ENCODE results near the gene RNF25. TPM values are rescaled to one million over a fixed set of nuclear protein-coding genes. Genes with fewer than 3 reads are reported as not detected.
A peak's percentile ranks its signal among the peaks of the same experiment; 100 is the strongest.
"Not testable (repeated sequence)": the region's sequence is repeated elsewhere in the genome, so short reads cannot be mapped to it uniquely, and the experiment has no call there.

Gene RNF25, protein sequence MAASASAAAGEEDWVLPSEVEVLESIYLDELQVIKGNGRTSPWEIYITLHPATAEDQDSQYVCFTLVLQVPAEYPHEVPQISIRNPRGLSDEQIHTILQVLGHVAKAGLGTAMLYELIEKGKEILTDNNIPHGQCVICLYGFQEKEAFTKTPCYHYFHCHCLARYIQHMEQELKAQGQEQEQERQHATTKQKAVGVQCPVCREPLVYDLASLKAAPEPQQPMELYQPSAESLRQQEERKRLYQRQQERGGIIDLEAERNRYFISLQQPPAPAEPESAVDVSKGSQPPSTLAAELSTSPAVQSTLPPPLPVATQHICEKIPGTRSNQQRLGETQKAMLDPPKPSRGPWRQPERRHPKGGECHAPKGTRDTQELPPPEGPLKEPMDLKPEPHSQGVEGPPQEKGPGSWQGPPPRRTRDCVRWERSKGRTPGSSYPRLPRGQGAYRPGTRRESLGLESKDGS
- 24.2 TPM for polyA plus RNA-seq (ENCODE audit: insufficient read length)

DNA sequence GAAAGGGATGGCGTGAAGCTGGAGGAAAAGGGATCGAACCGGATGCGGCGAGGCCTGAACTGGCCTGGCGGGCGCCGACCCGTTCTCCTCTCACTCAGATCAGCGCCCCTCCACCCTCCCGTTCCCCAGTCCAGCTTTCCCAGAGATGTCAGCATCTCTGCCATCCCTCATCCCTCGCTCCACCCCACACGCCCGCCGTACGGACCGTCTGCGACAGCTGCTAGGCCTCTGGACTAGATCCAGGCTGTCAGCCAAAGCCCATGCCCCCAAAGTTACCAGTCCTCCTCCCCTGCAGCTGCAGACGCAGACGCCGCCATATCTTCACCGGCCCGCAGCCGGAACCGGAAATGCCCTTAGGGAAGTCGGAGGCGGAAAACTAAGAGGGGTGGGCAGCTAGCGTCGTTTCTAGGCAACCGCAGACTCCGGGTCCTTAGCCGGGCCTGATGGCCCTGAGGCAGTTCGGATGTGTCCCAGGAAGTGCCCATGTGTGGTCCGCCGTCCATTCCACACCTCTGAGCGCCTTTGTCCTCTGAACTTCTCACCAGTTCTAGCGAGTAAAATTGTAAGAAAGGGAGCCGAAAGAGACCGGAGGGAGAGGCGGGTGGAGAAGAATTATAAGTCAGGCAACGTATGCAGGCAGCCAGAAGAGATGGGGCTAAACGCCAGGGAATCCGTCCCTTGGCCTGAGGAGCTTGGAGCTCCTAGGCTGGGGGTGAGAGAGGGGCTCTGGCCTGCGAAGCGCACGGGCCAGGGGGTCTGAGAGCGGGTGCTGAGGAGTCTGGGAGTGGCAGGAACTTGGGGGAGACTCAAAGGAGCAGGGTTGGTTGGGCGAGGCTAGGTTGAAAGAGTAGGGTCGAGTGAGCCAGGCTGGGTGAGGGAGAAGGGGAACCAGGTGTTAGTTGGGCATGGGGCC, at the start of gene RNF25, which contains the start of gene STK36:
Gene RNF25, minus strand, starts transcription at position 349 of the 913 bp plus-strand sequence. Its CDS starts 32 bp downstream, at position 317.
Gene STK36, plus strand, starts transcription at position 433 of the 913 bp plus-strand sequence. CDS start 744 bp downstream, outside the sequence.
- peak; percentile 63 for DNase-seq (ENCODE audit: low read depth)

DNA sequence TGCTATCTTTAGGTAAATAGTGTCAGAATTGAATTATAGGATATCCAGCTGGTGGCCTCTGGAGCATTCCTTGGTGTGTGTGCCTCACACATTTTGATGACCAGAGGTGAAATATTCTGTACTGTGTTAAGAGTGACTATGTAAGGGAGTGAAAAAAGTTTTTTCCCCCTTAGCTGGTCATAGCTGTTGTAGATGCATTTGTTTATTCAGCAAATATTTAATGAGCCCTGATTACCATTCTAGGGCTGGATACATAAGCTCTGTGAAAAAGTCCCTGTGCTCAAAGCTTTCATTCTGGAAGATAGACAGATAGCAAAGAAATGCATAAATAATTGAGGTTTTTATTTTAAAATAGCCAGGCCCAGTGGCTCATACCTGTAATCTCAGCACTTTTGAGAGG, 49.7 kb upstream of the RNF25 start:
- DNase-seq (ENCODE audit: low read depth), result no peak

DNA sequence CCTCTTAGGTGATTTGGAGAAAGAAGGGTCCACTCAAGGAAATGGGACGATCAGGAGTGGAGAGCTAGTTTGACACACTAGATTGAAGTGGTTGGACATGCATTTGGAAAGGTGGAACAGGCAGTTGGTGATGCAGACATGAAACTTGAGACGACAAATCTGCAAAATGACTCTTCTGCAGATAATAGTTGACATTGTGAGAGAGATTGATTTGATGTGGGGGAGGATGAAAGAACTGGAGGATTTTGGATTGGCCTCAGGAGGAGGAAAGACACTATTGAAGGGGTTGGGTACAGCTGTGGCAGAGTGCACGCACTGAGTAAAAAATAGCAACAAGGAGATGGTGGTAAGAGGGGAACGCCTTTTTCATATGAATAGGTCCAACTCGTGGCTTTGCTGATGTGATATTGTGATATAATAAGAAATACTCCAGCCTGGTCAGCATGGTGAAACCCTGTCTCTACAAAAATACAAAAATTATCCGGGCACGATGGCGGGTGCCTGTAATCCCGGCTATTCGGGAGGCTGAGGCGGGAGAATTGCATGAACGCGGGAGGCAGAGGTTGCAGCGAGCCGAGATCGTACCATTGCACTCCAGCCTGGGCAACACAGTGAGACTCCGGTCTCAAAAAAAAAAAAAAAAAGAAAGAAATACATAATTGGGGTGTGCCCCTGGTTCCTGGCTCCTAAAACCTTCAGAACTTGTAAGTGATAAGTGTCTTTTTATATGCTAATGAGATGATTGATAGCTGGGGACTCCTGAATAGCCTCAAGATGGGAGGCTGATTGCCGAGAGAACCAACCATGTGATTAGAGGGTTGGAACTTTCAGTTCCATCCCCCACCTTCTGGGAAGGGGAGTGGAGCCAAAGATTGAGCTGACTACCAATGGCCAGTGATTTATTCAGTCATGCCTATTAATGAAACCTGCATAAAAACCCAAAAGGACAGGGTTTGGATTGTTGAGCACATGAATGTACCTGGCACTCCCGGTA, 48.5 kb upstream of the RNF25 start:
- no peak for DNase-seq (ENCODE audit: low read depth)

DNA sequence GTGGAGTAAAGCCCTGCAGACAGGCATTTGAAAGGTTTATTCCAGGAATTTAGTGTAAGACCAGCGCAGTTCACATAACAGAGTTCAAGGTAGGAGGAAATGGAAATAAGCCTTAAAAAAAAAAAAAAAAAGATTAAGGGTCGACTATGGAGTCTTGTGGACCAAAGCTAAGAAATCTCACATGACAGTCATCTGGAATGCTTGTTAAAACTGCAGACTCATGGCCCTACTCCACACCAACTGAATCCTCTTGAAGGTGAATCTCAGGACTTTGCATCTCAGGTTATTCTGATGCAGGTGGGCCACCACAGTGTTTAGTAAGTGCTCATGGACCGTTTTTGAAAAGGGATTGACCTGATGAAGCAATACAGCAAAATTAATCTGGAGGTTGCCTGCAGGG, 47.7 kb upstream of the RNF25 start:
- DNase-seq (ENCODE audit: low read depth), result no peak

DNA sequence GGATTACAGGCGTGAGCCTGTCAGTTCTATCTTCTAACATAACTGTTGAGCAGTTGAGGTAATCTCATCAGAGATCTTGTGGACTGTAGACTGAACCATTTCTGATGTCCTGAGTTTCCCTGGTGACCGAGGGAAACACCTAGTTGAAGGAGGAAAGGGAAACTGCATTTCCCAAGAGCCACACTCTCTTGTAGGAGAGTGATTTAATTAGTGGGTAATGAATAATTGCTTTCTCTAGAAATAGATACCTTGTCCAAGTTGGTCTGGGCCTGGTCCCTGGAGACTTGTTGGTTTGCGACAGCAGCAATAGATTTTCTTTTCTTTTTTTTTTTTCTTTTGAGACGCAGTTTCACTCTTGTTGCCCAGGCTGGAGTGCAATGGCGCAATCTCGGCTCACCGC, 46.3 kb upstream of the RNF25 start:
- DNase-seq (ENCODE audit: low read depth), result no peak

DNA sequence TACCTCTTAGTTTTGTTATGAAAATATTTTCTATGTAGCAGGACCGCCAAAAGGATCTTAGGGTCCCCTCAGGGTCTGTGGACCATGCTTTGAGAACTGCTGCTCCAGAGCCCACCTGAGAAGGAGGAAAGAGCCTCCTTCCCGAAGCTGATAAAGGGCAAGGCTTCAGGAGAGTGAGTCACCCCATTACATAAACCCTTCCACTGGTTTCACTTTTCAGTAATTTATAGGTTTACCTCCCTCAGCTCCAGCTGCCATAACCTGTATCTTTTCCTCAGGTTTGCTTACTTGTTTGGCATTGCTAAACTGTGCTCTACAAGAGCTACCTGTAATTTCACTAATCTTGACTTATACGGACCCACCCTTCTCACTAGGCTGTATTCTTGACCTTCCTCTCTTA, 45.5 kb upstream of the RNF25 start:
- DNase-seq (ENCODE audit: low read depth), result no peak

DNA sequence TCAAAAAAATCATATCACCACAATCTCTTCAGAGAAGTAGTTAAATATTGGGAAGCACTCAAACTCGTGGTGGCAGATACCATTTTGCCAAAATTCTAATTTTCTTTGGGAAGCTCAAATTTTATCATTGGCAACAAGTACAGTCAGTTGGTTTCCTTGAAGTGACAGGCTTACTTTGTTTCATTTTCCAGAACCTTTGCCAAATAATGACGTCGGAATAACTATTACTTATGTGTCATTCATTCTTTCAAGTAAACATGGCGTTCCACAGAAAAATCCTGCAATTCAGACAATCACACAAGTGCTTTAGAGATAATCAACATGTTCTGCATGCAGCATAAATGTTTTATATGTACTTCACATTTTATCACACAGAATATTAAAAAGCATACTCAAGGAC, 44.3 kb upstream of the RNF25 start:
- DNase-seq (ENCODE audit: low read depth), result no peak

DNA sequence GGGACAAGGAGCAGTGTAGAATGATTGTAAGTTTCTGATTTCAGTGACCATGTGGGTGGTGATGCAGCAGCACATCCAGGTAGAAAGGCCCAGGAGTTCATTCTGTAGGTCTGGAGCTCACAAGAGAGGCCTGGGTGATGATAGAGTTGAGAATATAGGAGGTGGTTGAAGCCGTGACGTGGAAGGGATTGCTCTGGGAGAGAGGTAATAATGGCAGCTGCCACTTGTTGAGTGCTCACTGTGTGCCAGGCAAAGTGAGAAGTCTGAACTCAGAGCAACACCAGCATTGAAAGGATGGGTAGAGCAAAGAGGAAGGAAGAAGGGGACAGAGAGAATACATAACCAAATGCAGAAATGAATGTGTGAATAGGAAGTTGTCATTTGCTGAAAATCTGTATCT, 42.1 kb upstream of the RNF25 start:
- DNase-seq (ENCODE audit: low read depth), result no peak

DNA sequence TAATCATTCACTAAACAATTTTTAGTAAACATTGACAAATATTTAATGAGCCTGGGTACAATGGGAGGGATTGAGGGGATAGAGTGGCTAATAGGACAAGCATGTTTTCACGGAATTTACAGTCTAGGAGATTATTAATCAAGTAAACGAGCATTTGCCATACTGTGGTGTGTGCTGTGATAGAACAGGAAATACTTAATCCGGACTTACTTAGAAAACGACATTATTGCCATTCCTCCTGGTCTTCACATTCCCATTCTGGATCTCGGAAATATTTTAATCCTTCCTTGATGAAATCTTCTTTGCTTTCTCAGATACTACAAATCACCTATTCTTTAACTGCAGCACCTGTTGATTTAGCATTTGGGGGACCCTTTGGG, 39.7 kb upstream of the RNF25 start:
- DNase-seq (ENCODE audit: low read depth), result no peak

DNA sequence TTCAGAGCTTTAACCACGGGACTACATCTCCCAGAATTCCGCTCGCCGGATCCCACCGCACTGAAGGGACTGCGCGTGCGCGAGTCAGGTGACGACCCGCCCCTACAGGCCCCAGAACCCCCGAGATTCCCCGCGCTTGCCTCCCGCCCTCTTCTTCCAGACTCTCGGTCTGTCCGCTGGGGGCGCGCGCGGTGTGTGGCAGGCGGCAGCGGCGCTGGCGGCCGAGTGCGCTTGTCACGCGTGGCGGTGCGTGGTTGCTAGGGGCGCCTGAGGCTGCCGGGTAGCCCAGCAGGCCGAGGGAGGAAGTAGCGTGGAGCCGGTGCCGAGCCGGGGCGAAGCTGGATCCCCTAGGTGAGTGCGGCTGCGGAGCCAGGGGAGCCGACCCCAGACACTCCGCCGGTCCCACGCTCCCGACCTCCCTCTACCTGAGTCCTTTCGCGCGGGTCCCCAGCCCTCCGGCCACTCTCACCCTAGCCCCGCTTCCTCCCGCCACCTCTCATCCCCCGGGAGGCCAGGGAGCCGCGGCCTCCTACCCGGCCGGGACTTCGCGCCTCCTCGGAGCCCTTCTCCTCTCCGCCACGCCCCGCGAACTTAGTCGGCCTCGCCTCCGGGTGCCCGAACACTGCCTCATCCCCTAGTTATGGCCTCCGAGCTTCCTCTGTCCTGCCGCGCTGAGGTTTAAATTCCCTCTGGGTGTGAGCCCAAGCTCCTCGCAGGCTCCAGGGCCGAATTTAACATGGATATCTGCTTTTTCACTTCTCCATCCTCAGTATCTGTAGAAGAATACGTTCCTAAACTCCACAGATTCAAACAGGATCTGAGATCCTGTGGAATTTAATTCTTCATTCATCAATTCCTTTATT, 39.1 kb upstream of the RNF25 start, which contains the start of gene TTLL4:
Gene TTLL4, plus strand, starts transcription at position 149 of the 863 bp plus-strand sequence. CDS start 26,842 bp downstream, outside the sequence.
- peak; percentile 85 for DNase-seq (ENCODE audit: low read depth)

DNA sequence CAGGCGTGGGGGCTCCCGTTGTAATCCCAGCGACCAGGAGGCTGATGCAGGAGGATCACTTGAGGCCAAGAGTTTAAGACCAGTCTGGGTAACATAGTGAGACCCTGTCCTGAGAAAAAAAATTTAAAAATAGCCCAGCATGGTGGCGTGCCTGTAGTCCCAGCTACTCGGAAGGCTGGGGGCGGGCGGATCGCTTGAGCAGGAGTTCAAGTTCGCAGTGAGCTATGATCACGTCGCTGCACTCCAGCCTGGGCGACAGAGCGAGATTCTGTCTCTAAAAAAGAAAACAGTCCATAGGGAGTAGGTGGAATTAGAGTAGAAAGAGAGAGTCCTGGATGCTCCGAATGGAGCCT, 38.5 kb upstream of the RNF25 start:
- DNase-seq (ENCODE audit: low read depth), result no peak

DNA sequence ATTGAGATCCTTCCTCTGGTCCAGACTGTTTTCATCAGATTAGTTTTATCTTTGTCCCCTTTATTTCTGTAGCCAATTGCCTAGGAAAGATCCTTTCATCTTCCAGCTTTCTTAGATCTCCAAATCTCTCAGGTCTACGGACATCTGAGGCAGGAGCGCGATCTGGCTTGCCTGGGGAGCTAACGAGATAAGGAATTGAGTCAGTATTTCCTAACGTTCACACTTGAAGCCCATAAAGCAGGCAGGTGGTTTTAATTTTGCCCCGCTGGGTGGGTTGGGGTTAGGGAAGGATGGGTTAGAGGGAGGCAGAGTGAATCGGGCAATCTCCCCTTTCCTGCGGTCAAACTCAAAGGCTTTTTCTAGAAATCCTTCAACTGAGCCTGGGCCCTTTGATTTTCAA, 38.1 kb upstream of the RNF25 start:
- no peak for DNase-seq (ENCODE audit: low read depth)

DNA sequence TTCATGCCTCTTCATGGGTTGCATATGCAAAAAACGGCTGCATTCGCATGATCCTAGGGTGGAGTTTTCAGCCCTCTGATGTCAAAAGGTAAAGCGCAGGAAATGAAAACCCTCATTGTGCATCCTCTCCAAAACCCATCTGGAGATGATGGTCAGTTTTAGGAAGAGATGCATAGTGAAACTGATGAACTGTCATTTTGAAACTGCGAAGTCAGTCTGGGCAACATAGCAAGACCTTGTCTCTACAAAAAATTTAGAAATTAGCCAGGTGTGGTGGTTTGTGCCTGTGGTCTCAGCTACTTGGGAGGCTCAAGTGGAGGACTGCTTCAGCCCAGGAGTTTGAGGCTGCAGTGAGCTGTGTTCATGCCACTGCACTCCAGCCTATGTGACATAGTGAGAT, 36.3 kb upstream of the RNF25 start:
- DNase-seq (ENCODE audit: low read depth), result no peak

DNA sequence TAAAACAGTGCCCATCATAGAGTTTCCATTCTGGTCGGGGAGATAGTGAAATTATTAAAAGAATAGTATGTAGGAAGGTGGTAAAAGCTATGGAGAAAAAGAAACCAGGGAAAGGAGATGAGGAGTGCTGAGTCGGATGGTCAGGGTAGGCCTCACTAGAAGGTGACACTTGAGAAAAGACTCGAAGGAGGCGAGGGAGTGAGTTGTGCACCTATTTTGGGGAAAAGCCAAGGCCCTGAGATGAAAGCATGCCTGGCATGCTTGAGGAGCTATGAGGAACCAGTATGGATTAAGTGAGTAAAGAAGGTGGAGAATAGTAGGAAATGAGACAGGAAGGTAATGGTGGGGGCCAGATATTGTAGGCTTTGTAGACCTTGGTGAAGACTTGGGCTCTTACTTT, 31.5 kb upstream of the RNF25 start:
- no peak for DNase-seq (ENCODE audit: low read depth)

DNA sequence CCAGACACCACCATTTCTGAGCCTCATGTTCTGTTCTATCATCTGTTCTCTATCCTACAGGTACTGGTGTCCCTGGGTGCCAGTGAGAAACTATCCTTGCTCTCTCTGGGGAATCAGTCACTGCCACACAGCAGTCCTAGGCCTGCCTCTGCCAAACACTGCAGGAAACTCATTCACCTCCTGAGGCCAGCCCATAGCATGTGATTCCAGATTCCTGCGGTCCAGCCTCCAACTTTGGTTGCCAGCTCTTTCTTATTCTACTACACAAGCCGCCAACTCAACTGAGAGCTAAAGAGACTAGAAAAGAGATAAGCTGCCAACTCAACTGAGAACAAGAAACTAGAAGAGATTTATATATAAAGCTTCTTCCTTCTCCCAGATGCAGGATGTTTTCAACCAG, 30.0 kb upstream of the RNF25 start:
- DNase-seq (ENCODE audit: low read depth), result no peak

DNA sequence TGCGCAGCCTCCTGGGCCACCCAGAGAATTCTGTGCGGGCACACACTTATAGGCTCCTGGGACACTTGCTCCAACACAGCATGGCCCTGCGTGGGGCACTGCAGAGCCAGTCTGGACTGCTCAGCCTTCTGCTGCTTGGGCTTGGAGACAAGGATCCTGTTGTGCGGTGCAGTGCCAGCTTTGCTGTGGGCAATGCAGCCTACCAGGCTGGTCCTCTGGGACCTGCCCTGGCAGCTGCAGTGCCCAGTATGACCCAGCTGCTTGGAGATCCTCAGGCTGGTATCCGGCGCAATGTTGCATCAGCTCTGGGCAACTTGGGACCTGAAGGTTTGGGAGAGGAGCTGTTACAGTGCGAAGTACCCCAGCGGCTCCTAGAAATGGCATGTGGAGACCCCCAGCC, 27.1 kb upstream of the RNF25 start:
- no peak for DNase-seq (ENCODE audit: low read depth)

DNA sequence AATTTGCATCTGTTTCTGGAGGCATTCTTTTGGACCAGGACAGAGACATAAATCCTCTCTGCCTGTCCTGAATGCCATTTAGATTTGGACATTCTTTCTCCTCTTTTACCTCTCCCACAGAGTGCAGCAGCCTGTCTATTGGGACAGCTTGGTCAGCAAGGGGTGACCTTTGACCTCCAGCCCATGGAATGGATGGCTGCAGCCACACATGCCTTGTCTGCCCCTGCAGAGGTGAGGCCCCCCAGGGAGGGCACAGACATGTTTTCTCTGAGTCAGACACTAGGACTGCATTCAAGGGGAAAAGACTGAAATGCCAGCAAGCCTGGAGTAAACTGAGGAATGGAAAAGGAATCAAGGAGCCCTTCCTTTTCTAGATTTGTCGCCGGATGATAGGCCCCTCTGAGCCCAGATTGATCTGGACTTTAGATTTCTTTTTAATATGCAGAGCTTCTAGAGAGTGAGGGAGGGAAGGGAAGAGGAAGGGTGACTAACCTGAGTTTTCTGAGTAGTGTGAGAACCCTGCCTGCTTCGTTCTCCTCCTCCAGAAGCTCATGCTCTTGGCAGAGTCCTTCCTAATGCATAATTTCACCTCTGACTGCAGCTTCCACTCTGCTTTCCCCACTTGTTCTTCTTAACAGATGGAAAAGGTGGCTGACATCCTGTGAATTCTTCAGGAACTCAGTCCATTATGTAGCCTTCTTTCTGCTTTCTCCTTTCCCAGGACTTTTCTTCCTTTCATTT, 22.8 kb upstream of the RNF25 start:
- DNase-seq (ENCODE audit: low read depth), result no peak

DNA sequence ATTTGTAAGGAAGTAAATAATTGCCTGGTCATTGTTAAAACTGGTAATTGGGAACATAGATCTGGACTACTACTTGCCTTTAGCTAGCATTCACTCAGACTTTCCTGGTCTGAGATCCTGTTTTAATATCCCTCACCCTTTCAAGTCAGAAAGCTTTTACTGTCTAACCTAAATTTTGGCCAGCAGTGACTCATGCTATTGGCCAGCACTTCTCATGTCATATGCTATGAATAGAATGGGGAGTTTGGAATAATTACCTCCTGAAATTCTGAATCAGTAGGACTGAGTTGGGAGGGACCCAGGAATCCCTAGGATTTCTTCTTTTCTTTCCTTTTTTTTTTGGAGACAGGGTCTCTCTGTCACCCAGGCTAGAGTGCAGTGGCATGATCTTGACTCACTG, 19.4 kb upstream of the RNF25 start:
- DNase-seq (ENCODE audit: low read depth), result no peak

DNA sequence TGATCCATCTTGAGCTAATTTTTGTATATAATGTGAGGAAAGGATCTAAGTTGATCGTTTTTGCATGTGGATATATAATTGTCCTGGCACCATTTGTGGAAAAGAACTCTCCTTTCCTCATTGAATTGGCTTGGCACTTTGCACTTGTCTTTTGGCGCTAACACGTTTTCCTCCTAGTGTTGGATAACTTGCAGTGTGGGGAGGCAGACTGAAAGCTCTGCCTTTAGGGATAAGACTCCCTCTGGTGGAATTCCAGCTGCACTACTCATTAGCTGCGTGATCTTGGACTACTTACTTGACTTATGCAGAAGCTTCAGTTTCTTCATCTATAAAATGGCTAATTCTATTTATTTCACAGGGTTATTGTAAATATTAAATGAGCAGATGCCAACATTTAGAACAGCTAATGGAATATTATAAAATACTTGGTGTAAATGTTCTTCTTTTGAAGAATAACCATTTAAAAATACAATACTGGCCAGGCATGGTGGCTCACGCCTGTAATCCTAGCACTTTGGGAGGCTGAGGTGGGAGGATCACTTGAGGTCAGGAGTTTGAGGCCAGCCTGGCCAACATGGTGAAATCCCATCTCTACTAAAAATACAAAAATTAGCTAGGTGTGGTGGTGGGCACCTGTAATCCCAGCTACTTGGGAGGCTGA, 15.7 kb upstream of the RNF25 start:
- DNase-seq (ENCODE audit: low read depth), result not testable (repeated sequence)
